ENCODE data around the gene MAP7D1. TPM values are rescaled to one million over a fixed set of nuclear protein-coding genes. Genes with fewer than 3 reads are reported as not detected.
A peak's percentile ranks its signal among the peaks of the same experiment; 100 is the strongest.

The MAP7D1 gene
- total RNA-seq, 4 donors from 2014 or later = 74.3 to 187 (median 86.0) TPM

GRCh38 chr1:36135796-36136195, 20.2 kb upstream of the MAP7D1 start:
- Histone ChIP-seq H3K4me3 (no peak overlapping the region), H3K36me3 (peaks cover 0 to 22% (median 8%) of the 10 kb centered on the region in 4 donors), H3K27ac (peak overlapping the region; percentile 48 to 70 (median 62)), H3K9me3 (no peaks in the 10 kb centered on the region), H3K27me3 (no peaks in the 10 kb centered on the region), H3K4me1 (peaks cover 0 to 41% (median 16%) of the 10 kb centered on the region in 4 donors)
- intact Hi-C loops (cut with DNase I; ENCODE audit: low total_unique reads) (loop anchor here (2.0 kb wide), 1 partner anchor 37 kb away; no protein-coding TSS in a partner anchor), in situ Hi-C loops (cut with MboI; ENCODE audit: low pct_ligation_motif_present in 1 of 4, low pct_unique_long_range_greater_than_20kb in 1 of 4, low sequenced_read_pairs in 3 of 4) (no loop called here)
- no peak for TF ChIP-seq CTCF (IDR thresholded peaks at IDR 0.05)
- no peak for TF ChIP-seq POLR2AphosphoS5 (IDR thresholded peaks at IDR 0.05)
- TF ChIP-seq EP300 (IDR thresholded peaks at IDR 0.05; ENCODE audit: low read depth) = no peak
- no peak for TF ChIP-seq POLR2A (IDR thresholded peaks at IDR 0.05)
- no peak for DNase-seq

GRCh38 chr1:36136535-36136934, 19.4 kb upstream of the MAP7D1 start:
- Histone ChIP-seq H3K4me3 (no peak overlapping the region), H3K36me3 (peaks cover 0 to 22% (median 8%) of the 10 kb centered on the region in 4 donors), H3K4me1 (peaks cover 0 to 43% (median 16%) of the 10 kb centered on the region in 4 donors), H3K9me3 (no peaks in the 10 kb centered on the region), H3K27me3 (no peaks in the 10 kb centered on the region), H3K27ac (peak overlapping the region; percentile 48 to 70 (median 62))
- no peak for DNase-seq
- in situ Hi-C loops (cut with MboI; ENCODE audit: low pct_ligation_motif_present in 1 of 4, low pct_unique_long_range_greater_than_20kb in 1 of 4, low sequenced_read_pairs in 3 of 4) = no loop called here
- 0 to 63% methylated on average over 1 of the region's 1 CpG for WGBS, 2 donors (ENCODE audit: low coverage in 1 of 2)
- no peak for TF ChIP-seq CTCF (IDR thresholded peaks at IDR 0.05)
- peak in 1 of 3 donors; percentile 46 for TF ChIP-seq POLR2AphosphoS5 (IDR thresholded peaks at IDR 0.05)
- peak; percentile 32 for TF ChIP-seq EP300 (IDR thresholded peaks at IDR 0.05; ENCODE audit: low read depth)
- TF ChIP-seq POLR2A (IDR thresholded peaks at IDR 0.05) = no peak
- intact Hi-C loops (cut with DNase I; ENCODE audit: low total_unique reads) = no loop called here

GRCh38 chr1:36137226-36137625, 18.7 kb upstream of the MAP7D1 start:
- H3K9me3 ChIP-seq = no peaks in the 10 kb centered on the region
- peaks cover 4 to 49% (median 20%) of the 10 kb centered on the region in 4 donors for H3K4me1 ChIP-seq
- peaks cover 0 to 22% (median 8%) of the 10 kb centered on the region in 4 donors for H3K36me3 ChIP-seq
- H3K27me3 ChIP-seq = no peaks in the 10 kb centered on the region
- intact Hi-C loops (cut with DNase I; ENCODE audit: low total_unique reads) (no loop called here), in situ Hi-C loops (cut with MboI; ENCODE audit: low pct_ligation_motif_present in 1 of 4, low pct_unique_long_range_greater_than_20kb in 1 of 4, low sequenced_read_pairs in 3 of 4) (no loop called here)
- peak overlapping the region; percentile 48 to 70 (median 62) for H3K27ac ChIP-seq
- no peak for DNase-seq
- TF ChIP-seq EP300 (IDR thresholded peaks at IDR 0.05; ENCODE audit: low read depth) (no peak), POLR2A (IDR thresholded peaks at IDR 0.05) (no peak), POLR2AphosphoS5 (IDR thresholded peaks at IDR 0.05) (no peak), CTCF (IDR thresholded peaks at IDR 0.05) (no peak)
- WGBS, 2 donors (ENCODE audit: low coverage in 1 of 2) = 60 to 68% methylated on average over 3 to 5 of the region's 5 CpGs
- no peak overlapping the region for H3K4me3 ChIP-seq

- WGBS, 2 donors (ENCODE audit: low coverage in 1 of 2) = 67 to 87% methylated on average over 1 to 3 of the region's 3 CpGs
- Histone ChIP-seq H3K4me1 (peaks cover 6 to 55% (median 23%) of the 10 kb centered on the region in 4 donors), H3K36me3 (peaks cover 0 to 22% (median 8%) of the 10 kb centered on the region in 4 donors), H3K4me3 (no peak overlapping the region), H3K27me3 (no peaks in the 10 kb centered on the region), H3K9me3 (no peaks in the 10 kb centered on the region), H3K27ac (peak overlapping the region in 1 of 4 donors; percentile 48)
- intact Hi-C loops (cut with DNase I; ENCODE audit: low total_unique reads) (no loop called here), in situ Hi-C loops (cut with MboI; ENCODE audit: low pct_ligation_motif_present in 1 of 4, low pct_unique_long_range_greater_than_20kb in 1 of 4, low sequenced_read_pairs in 3 of 4) (no loop called here)
- no peak for DNase-seq
- TF ChIP-seq POLR2A (IDR thresholded peaks at IDR 0.05) (no peak), EP300 (IDR thresholded peaks at IDR 0.05; ENCODE audit: low read depth) (no peak), POLR2AphosphoS5 (IDR thresholded peaks at IDR 0.05) (no peak), CTCF (IDR thresholded peaks at IDR 0.05) (no peak)
Measured at GRCh38 chr1:36137776-36138175, 18.2 kb upstream of the MAP7D1 start.

Data from transverse colon (tissue), 4 donors.